NCI-H524 treated with DMSO at 0.1 percent for 48 hours (cell line): Measurements from ENCODE around the gene TPM4.
"Not testable (repeated sequence)": the region's sequence is repeated elsewhere in the genome, so short reads cannot be mapped to it uniquely, and the experiment has no call there.

Experiments used
- DNase-seq: peaks from one replicate; lab custom pipeline; 2025; lab: John Stamatoyannopoulos, UW

Gene TPM4

GRCh38 chr19:16096280-16096855 lies 20.1 kb downstream of the TPM4 start:
- no peak for DNase-seq

- DNase-seq: no peak
Measured at GRCh38 chr19:16098416-16098768, 22.1 kb downstream of the TPM4 start.

- no peak for DNase-seq
Measured at GRCh38 chr19:16098821-16099220, 22.5 kb downstream of the TPM4 start.

GRCh38 chr19:16099314-16099965 lies 23.1 kb downstream of the TPM4 start:
- not testable (repeated sequence) for DNase-seq

- DNase-seq: no peak
Measured at GRCh38 chr19:16100524-16100923, 24.2 kb downstream of the TPM4 start.

GRCh38 chr19:16104722-16105121 lies 28.4 kb downstream of the TPM4 start:
- DNase-seq: no peak

- DNase-seq: no peak
Measured at GRCh38 chr19:16106121-16106520, 29.8 kb downstream of the TPM4 start.

GRCh38 chr19:16111160-16111908 lies 35.0 kb downstream of the TPM4 start, which contains the start of gene RAB8A:
TSS of gene RAB8A (plus strand) at chr19:16111889. CDS start at chr19:16111902, 13 bp downstream.
- peak; percentile 93 for DNase-seq

- DNase-seq: no peak
Measured at GRCh38 chr19:16111909-16112752, 35.8 kb downstream of the TPM4 start.

- no peak for DNase-seq
Measured at GRCh38 chr19:16112778-16113177, 36.5 kb downstream of the TPM4 start.

- DNase-seq: no peak
Measured at GRCh38 chr19:16113727-16114126, 37.4 kb downstream of the TPM4 start.

GRCh38 chr19:16115301-16116039 lies 39.2 kb downstream of the TPM4 start:
- DNase-seq: no peak

GRCh38 chr19:16116067-16116466 lies 39.8 kb downstream of the TPM4 start:
- no peak for DNase-seq

GRCh38 chr19:16117594-16118033 lies 41.3 kb downstream of the TPM4 start:
- no peak for DNase-seq

GRCh38 chr19:16118489-16119033 lies 42.3 kb downstream of the TPM4 start:
- no peak for DNase-seq

- not testable (repeated sequence) for DNase-seq
Measured at GRCh38 chr19:16119075-16119857, 43.0 kb downstream of the TPM4 start.

GRCh38 chr19:16121141-16121540 lies 44.8 kb downstream of the TPM4 start:
- no peak for DNase-seq

GRCh38 chr19:16121967-16122366 lies 45.7 kb downstream of the TPM4 start:
- DNase-seq: no peak

GRCh38 chr19:16124953-16125352 lies 48.7 kb downstream of the TPM4 start:
- DNase-seq: no peak

GRCh38 chr19:16125737-16126495 lies 49.6 kb downstream of the TPM4 start:
- DNase-seq: no peak
